ENCODE data around the gene TSHR. TPM values are rescaled to one million over a fixed set of nuclear protein-coding genes. Genes with fewer than 3 reads are reported as not detected.

The TSHR gene
- total RNA-seq, 4 donors from 2014 or later = not detected

- Histone ChIP-seq H3K9me3 (no peaks in the 10 kb centered on the region), H3K27ac (no peak overlapping the region), H3K27me3 (no peaks in the 10 kb centered on the region), H3K36me3 (no peaks in the 10 kb centered on the region), H3K4me3 (no peak overlapping the region), H3K4me1 (no peaks in the 10 kb centered on the region)
- no peak for DNase-seq (ENCODE audit: low spot score in 2 of 2)
- 84% methylated on average over 3 of the region's 3 CpGs for WGBS
- no peak for TF ChIP-seq POLR2AphosphoS5 (IDR thresholded peaks at IDR 0.05)
- TF ChIP-seq POLR2A (IDR thresholded peaks at IDR 0.05) = no peak
- TF ChIP-seq CTCF (IDR thresholded peaks at IDR 0.05) = no peak
- no peak for TF ChIP-seq EP300 (IDR thresholded peaks at IDR 0.05)
Measured at GRCh38 chr14:81122326-81122725, 166.9 kb downstream of the TSHR start.

GRCh38 chr14:81123811-81124210 is 168.4 kb downstream of the TSHR start:
- TF ChIP-seq POLR2AphosphoS5 (IDR thresholded peaks at IDR 0.05) = no peak
- no peak for TF ChIP-seq CTCF (IDR thresholded peaks at IDR 0.05)
- TF ChIP-seq POLR2A (IDR thresholded peaks at IDR 0.05) = no peak
- TF ChIP-seq EP300 (IDR thresholded peaks at IDR 0.05) = no peak

GRCh38 chr14:81125536-81125935 is 170.1 kb downstream of the TSHR start:
- no peak for DNase-seq (ENCODE audit: low spot score in 2 of 2)
- H3K27me3 ChIP-seq = no peaks in the 10 kb centered on the region
- no peaks in the 10 kb centered on the region for H3K9me3 ChIP-seq
- H3K36me3 ChIP-seq = no peaks in the 10 kb centered on the region
- 64% methylated on average over 3 of the region's 4 CpGs for WGBS
- TF ChIP-seq CTCF (IDR thresholded peaks at IDR 0.05) (no peak), POLR2AphosphoS5 (IDR thresholded peaks at IDR 0.05) (no peak), POLR2A (IDR thresholded peaks at IDR 0.05) (no peak), EP300 (IDR thresholded peaks at IDR 0.05) (no peak)
- no peak overlapping the region for H3K4me3 ChIP-seq
- H3K4me1 ChIP-seq = no peaks in the 10 kb centered on the region
- no peak overlapping the region for H3K27ac ChIP-seq

More at GRCh38 chr14:81123811-81124210, 168.4 kb downstream of the TSHR start:
- no peak for DNase-seq (ENCODE audit: low spot score in 2 of 2)
- Histone ChIP-seq H3K4me1 (no peaks in the 10 kb centered on the region), H3K27ac (no peak overlapping the region), H3K36me3 (no peaks in the 10 kb centered on the region), H3K4me3 (no peak overlapping the region), H3K27me3 (no peaks in the 10 kb centered on the region), H3K9me3 (no peaks in the 10 kb centered on the region)

- no peak for DNase-seq (ENCODE audit: low spot score in 2 of 2)
- TF ChIP-seq POLR2AphosphoS5 (IDR thresholded peaks at IDR 0.05) = no peak
- TF ChIP-seq CTCF (IDR thresholded peaks at IDR 0.05) = no peak
- TF ChIP-seq POLR2A (IDR thresholded peaks at IDR 0.05) = no peak
- no peak for TF ChIP-seq EP300 (IDR thresholded peaks at IDR 0.05)
- 71% methylated on average over 5 of the region's 5 CpGs for WGBS
- H3K27ac ChIP-seq = no peak overlapping the region
- no peaks in the 10 kb centered on the region for H3K36me3 ChIP-seq
- H3K4me1 ChIP-seq = no peaks in the 10 kb centered on the region
- H3K9me3 ChIP-seq = no peaks in the 10 kb centered on the region
- no peaks in the 10 kb centered on the region for H3K27me3 ChIP-seq
- H3K4me3 ChIP-seq = no peak overlapping the region
Measured at GRCh38 chr14:81127785-81128184, 172.4 kb downstream of the TSHR start.

GRCh38 chr14:81129242-81129641 is 173.8 kb downstream of the TSHR start:
- H3K4me3 ChIP-seq = no peak overlapping the region
- no peak overlapping the region for H3K27ac ChIP-seq
- 100% methylated on average over 1 of the region's 1 CpG for WGBS
- H3K4me1 ChIP-seq = no peaks in the 10 kb centered on the region
- TF ChIP-seq CTCF (IDR thresholded peaks at IDR 0.05) (no peak), POLR2AphosphoS5 (IDR thresholded peaks at IDR 0.05) (no peak), EP300 (IDR thresholded peaks at IDR 0.05) (no peak)
- no peaks in the 10 kb centered on the region for H3K36me3 ChIP-seq
- no peaks in the 10 kb centered on the region for H3K9me3 ChIP-seq
- DNase-seq (ENCODE audit: low spot score in 2 of 2) = no peak
- H3K27me3 ChIP-seq = no peaks in the 10 kb centered on the region

Measured in suprapubic skin (tissue), 4 donors.